Neural progenitor cell (in vitro differentiated cells): ENCODE results near the gene SUPT20H. TPM values are rescaled to one million over a fixed set of nuclear protein-coding genes. Genes with fewer than 3 reads are reported as not detected.

Experiments used
- DNase-seq: peaks from one replicate; pipeline ENCODE4 v3.0.0-alpha.2; 2016; ENCODE audit warnings: low spot score
- H2AFZ ChIP-seq: fragments of 200-600 bp; sonication (generic); replicated peaks from 2 replicates; pipeline ENCODE4 v1.6.1; 2016; ENCODE audit warnings: antibody characterized with exemption
- H3F3A ChIP-seq: fragments of 200-600 bp; sonication (generic); 2 replicates; pipeline ENCODE4 v1.6.1; 2016; ENCODE audit warnings: antibody characterized with exemption, low read depth
- H3K27ac ChIP-seq: fragments of 200-600 bp; sonication (generic); 2 replicates; pipeline ENCODE4 v1.5.1; 2016; ENCODE audit warnings: mild to moderate bottlenecking
- H3K27me3 ChIP-seq: fragments of 200-600 bp; sonication (generic); 2 replicates; pipeline ENCODE4 v1.6.1; 2016; ENCODE audit warnings: mild to moderate bottlenecking, moderate library complexity
- H3K36me3 ChIP-seq: fragments of 200-600 bp; sonication (generic); 2 replicates; pipeline ENCODE4 v1.5.1; 2016
- H3K4me1 ChIP-seq: fragments of 200-600 bp; sonication (generic); 2 replicates; pipeline ENCODE4 v1.6.1; 2016; ENCODE audit warnings: mixed run types
- H3K4me2 ChIP-seq: fragments of 200-600 bp; sonication (generic); 2 replicates; pipeline ENCODE4 v1.6.1; 2016
- H3K4me3 ChIP-seq: fragments of 200-600 bp; sonication (generic); 2 replicates; pipeline ENCODE4 v1.5.1; 2016
- H3K79me2 ChIP-seq: fragments of 200-600 bp; sonication (generic); 2 replicates; pipeline ENCODE4 v1.6.1; 2016; ENCODE audit warnings: low read depth
- H3K9ac ChIP-seq: fragments of 200-600 bp; sonication (generic); 2 replicates; pipeline ENCODE4 v1.6.1; 2016
- H3K9me3 ChIP-seq: fragments of 200-600 bp; sonication (generic); 2 replicates; pipeline ENCODE4 v1.5.1; 2016; ENCODE audit warnings: low read depth
- H4K20me1 ChIP-seq: fragments of 200-600 bp; sonication (generic); 2 replicates; pipeline ENCODE4 v1.6.1; 2016; ENCODE audit warnings: low read depth
- H3K27ac Mint-ChIP-seq: 3 replicates; pipeline ENCODE4 v1.8.0; 2021; ENCODE audit warnings: mixed read lengths
- H3K27me3 Mint-ChIP-seq: 2 replicates; pipeline ENCODE4 v1.8.0; 2022; ENCODE audit warnings: low read depth, mild to moderate bottlenecking, inconsistent platforms, moderate library complexity, mixed read lengths; ENCODE audit not compliant: insufficient read depth
- H3K36me3 Mint-ChIP-seq: 3 replicates; pipeline ENCODE4 v1.8.0; 2021; ENCODE audit warnings: mixed read lengths
- H3K4me1 Mint-ChIP-seq: 3 replicates; pipeline ENCODE4 v1.8.0; 2021; ENCODE audit warnings: mixed read lengths
- H3K4me3 Mint-ChIP-seq: 3 replicates; pipeline ENCODE4 v1.8.0; 2021; ENCODE audit warnings: mild to moderate bottlenecking, moderate library complexity, mixed read lengths
- H3K9me3 Mint-ChIP-seq: 3 replicates; pipeline ENCODE4 v1.8.0; 2020; ENCODE audit warnings: mixed read lengths
- EZH2 ChIP-seq: fragments of 200-600 bp; sonication (generic); IDR thresholded peaks from 2 replicates; pipeline ENCODE4 v1.6.1; 2017; ENCODE audit warnings: antibody characterized with exemption, mild to moderate bottlenecking, moderate library complexity
- EZH2phosphoT487 ChIP-seq: fragments of 200-600 bp; sonication (generic); IDR thresholded peaks from 2 replicates; pipeline ENCODE4 v1.6.1; 2017; ENCODE audit warnings: antibody characterized with exemption
- total RNA-seq: library from RNA; depleted of rRNA; stranded (reverse); fragments of >200 nt; gene quantifications from 2 replicates; pipeline ENCODE4 v1.2.3, GENCODE V29; 2015; ENCODE audit warnings: low replicate concordance
- TF ChIP-seq, protein P1 (sequence below): fragments of 200-600 bp; sonication (generic); IDR thresholded peaks from 2 replicates; pipeline ENCODE4 v1.5.1; 2017; ENCODE audit warnings: antibody characterized with exemption, mild to moderate bottlenecking

The SUPT20H gene
- total RNA-seq, 1 donor from 2014 or later, result 88.2 TPM

DNA sequence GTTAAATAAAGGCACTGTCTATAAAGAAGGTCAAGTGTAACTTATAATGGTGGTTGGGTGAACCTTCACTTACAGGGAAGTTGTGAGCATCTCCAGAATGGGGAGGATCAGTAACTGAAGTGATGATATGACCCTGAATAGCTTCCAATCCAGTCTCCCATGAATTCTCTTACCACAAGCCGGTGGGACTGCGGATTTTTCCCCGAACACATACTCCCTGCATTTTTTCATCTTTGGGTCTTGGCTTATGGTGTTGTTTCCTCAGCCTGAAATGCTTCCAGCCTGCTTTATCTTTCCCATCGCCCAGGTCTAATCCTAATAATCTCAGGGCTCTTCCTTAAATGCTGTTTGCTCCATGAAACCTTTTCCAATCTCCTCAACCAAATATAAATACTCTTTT is 48.0 kb upstream of the SUPT20H start:
- no peaks in the 10 kb centered on the region for H3K27me3 ChIP-seq
- no peak overlapping the region for H3K9ac ChIP-seq
- no peaks in the 10 kb centered on the region for H4K20me1 ChIP-seq
- peaks cover 40% of the 10 kb centered on the region for H3K4me1 Mint-ChIP-seq
- H3K79me2 ChIP-seq, result no peaks in the 10 kb centered on the region
- no peak overlapping the region for H3K27ac ChIP-seq
- no peaks in the 10 kb centered on the region for H3F3A ChIP-seq
- peaks cover 10% of the 10 kb centered on the region for H3K9me3 Mint-ChIP-seq
- peaks cover 6% of the 10 kb centered on the region for H3K4me1 ChIP-seq
- H3K9me3 ChIP-seq, result no peaks in the 10 kb centered on the region
- no peak overlapping the region for H3K4me3 Mint-ChIP-seq
- H3K4me2 ChIP-seq, result no peak overlapping the region
- H3K36me3 Mint-ChIP-seq, result no peaks in the 10 kb centered on the region
- H3K27me3 Mint-ChIP-seq, result no peaks in the 10 kb centered on the region
- no peak overlapping the region for H3K4me3 ChIP-seq
- no peak overlapping the region for H3K27ac Mint-ChIP-seq
- no peak for DNase-seq
- no peak overlapping the region for H2AFZ ChIP-seq
- TF ChIP-seq EZH2phosphoT487 (no peak), EZH2 (no peak)
- TF ChIP-seq, protein P1, sequence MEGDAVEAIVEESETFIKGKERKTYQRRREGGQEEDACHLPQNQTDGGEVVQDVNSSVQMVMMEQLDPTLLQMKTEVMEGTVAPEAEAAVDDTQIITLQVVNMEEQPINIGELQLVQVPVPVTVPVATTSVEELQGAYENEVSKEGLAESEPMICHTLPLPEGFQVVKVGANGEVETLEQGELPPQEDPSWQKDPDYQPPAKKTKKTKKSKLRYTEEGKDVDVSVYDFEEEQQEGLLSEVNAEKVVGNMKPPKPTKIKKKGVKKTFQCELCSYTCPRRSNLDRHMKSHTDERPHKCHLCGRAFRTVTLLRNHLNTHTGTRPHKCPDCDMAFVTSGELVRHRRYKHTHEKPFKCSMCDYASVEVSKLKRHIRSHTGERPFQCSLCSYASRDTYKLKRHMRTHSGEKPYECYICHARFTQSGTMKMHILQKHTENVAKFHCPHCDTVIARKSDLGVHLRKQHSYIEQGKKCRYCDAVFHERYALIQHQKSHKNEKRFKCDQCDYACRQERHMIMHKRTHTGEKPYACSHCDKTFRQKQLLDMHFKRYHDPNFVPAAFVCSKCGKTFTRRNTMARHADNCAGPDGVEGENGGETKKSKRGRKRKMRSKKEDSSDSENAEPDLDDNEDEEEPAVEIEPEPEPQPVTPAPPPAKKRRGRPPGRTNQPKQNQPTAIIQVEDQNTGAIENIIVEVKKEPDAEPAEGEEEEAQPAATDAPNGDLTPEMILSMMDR, result no peak
- H3K36me3 ChIP-seq, result no peaks in the 10 kb centered on the region

GRCh38 chr13:37106642-37107041 is 47.2 kb upstream of the SUPT20H start:
- Histone ChIP-seq H3K79me2 (no peaks in the 10 kb centered on the region), H3K9ac (no peak overlapping the region), H2AFZ (peak overlapping the region; percentile 91), H4K20me1 (no peaks in the 10 kb centered on the region), H3F3A (no peaks in the 10 kb centered on the region), H3K27me3 (no peaks in the 10 kb centered on the region), H3K36me3 (no peaks in the 10 kb centered on the region), H3K4me1 (peaks cover 6% of the 10 kb centered on the region), H3K4me3 (no peak overlapping the region), H3K4me2 (no peak overlapping the region), H3K27ac (no peak overlapping the region), H3K9me3 (no peaks in the 10 kb centered on the region)
- peaks cover 47% of the 10 kb centered on the region for H3K4me1 Mint-ChIP-seq
- H3K27ac Mint-ChIP-seq, result no peak overlapping the region
- H3K9me3 Mint-ChIP-seq, result peaks cover 10% of the 10 kb centered on the region
- TF ChIP-seq EZH2phosphoT487 (no peak), EZH2 (no peak)
- TF ChIP-seq, protein P1, result no peak
- peak; percentile 19 for DNase-seq
- no peaks in the 10 kb centered on the region for H3K36me3 Mint-ChIP-seq
- H3K27me3 Mint-ChIP-seq, result no peaks in the 10 kb centered on the region
- H3K4me3 Mint-ChIP-seq, result no peak overlapping the region

DNA sequence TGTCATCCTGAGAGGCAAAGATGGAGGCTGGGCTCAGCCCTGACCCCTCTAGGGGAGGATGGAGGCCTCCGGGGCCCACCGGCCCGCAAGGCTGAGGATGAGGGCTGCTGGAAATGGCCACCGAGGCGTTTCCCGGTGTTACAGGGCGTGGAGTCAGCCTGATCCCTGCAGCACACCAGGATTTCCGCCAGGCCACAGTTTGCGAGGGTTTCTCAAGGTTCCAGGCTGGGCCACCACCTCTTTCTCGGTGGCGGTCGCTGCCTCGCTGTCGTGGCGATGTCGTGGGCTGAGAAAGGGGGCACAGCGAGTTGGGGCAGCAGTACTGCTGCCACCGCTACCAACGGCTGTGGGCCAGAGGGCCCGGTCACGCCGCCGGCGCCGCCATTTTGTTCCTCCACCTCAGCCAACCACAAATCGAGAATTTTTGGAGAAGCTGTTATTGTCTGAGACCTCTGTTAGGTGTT is 45.8 kb upstream of the SUPT20H start, which contains the start of gene CSNK1A1L:
Gene CSNK1A1L, minus strand, starts transcription at position 414 of the 464 bp plus-strand sequence. Its CDS starts 408 bp downstream, at position 6.
- Histone ChIP-seq H3K4me1 (peaks cover 6% of the 10 kb centered on the region), H3K4me3 (no peak within 1 kb of the TSS), H3K4me2 (no peak within 1 kb of the TSS), H3K36me3 (no peaks in the 10 kb centered on the region), H3K27me3 (no peaks in the 10 kb centered on the region), H3K27ac (no peak within 1 kb of the TSS), H3K79me2 (no peaks in the 10 kb centered on the region), H3K9me3 (no peaks in the 10 kb centered on the region), H3F3A (no peaks in the 10 kb centered on the region), H2AFZ (peak within 1 kb of the TSS; percentile 91), H4K20me1 (no peaks in the 10 kb centered on the region), H3K9ac (no peak within 1 kb of the TSS)
- Mint-ChIP-seq H3K27ac (peak within 1 kb of the TSS; percentile 54), H3K36me3 (no peaks in the 10 kb centered on the region), H3K4me1 (peaks cover 48% of the 10 kb centered on the region), H3K4me3 (no peak within 1 kb of the TSS), H3K9me3 (peaks cover 10% of the 10 kb centered on the region), H3K27me3 (no peaks in the 10 kb centered on the region)
- no peak for DNase-seq
- TF ChIP-seq EZH2phosphoT487, result no peak
- TF ChIP-seq, protein P1, result no peak
- no peak for TF ChIP-seq EZH2
